A549 (cell line): ENCODE measurements around the gene CHST6.
"Not testable (repeated sequence)": the region's sequence is repeated elsewhere in the genome, so short reads cannot be mapped to it uniquely, and the experiment has no call there.

Experiments used
- CEBPB ChIP-seq, 2 experiments: fragments of >200 bp in 1 of 2; sonication (Bioruptor Twin) in 1 of 2; formaldehyde crosslinking in 1 of 2; IDR thresholded peaks; 2 replicates each; pipeline ENCODE4 v1.6.1; 2012 to 2016
- CTCF ChIP-seq: fragments of >200 bp; sonication (Bioruptor Twin); formaldehyde crosslinking; IDR thresholded peaks from 3 replicates; pipeline ENCODE4 v1.5.1; 2016
- EHMT2 ChIP-seq: fragments of 200-600 bp; sonication (generic); IDR thresholded peaks from 2 replicates; pipeline ENCODE4 v1.6.1; 2016; ENCODE audit warnings: antibody characterized with exemption, low read depth, mild to moderate bottlenecking, moderate library complexity
- EP300 ChIP-seq, 2 experiments: fragments of >200 bp; sonication (Bioruptor Twin); formaldehyde crosslinking; IDR thresholded peaks; 2 replicates in 1 of 2; 3 replicates in 1 of 2; pipeline ENCODE4 v1.6.1; 2016 to 2017
- ESRRA ChIP-seq: fragments of 150-350 bp; IDR thresholded peaks from 2 replicates; pipeline ENCODE4 v1.6.1; 2014; ENCODE audit warnings: mild to moderate bottlenecking, low read length, borderline replicate concordance
- HOXB5 ChIP-seq: fragments of 250-450 bp; sonication (Bioruptor Pico); IDR thresholded peaks from 2 replicates; pipeline ENCODE4 v1.5.0; 2020; ENCODE audit warnings: mild to moderate bottlenecking, moderate library complexity
- JUNB ChIP-seq: fragments of >200 bp; sonication (Bioruptor Twin); formaldehyde crosslinking; IDR thresholded peaks from 2 replicates; pipeline ENCODE4 v1.6.1; 2016
- PHF8 ChIP-seq: fragments of 200-600 bp; sonication (generic); IDR thresholded peaks from 2 replicates; pipeline ENCODE4 v1.6.1; 2016; ENCODE audit warnings: low read depth, mild to moderate bottlenecking, antibody characterized with exemption, moderate library complexity, borderline replicate concordance
- RAD21 ChIP-seq, 2 experiments: fragments of >200 bp in 1 of 2; sonication (Bioruptor Twin) in 1 of 2; formaldehyde crosslinking in 1 of 2; IDR thresholded peaks in 1 of 2; conservative IDR thresholded peaks in 1 of 2; 2 replicates in 1 of 2; 3 replicates in 1 of 2; pipeline ENCODE4 v1.6.1; 2012 to 2018; ENCODE audit warnings: inconsistent platforms in 1 of 2
- SREBF2 ChIP-seq: fragments of 450-650 bp; IDR thresholded peaks from 2 replicates; pipeline ENCODE4 v1.6.1; 2014; ENCODE audit warnings: mild to moderate bottlenecking, moderate library complexity
- ZSCAN20 ChIP-seq: fragments of 250-450 bp; sonication (Bioruptor Pico); IDR thresholded peaks from 2 replicates; pipeline ENCODE4 v1.8.0; 2022; ENCODE audit warnings: mild to moderate bottlenecking, moderate library complexity
- TF ChIP-seq, protein P1 (sequence below): fragments of 200-600 bp; sonication (generic); IDR thresholded peaks from 2 replicates; pipeline ENCODE4 v1.6.1; 2016; ENCODE audit warnings: antibody characterized with exemption, mild to moderate bottlenecking, moderate library complexity

- TF ChIP-seq PHF8; HOXB5 (CRISPR knock-in tag); CTCF; SREBF2; RAD21 (conservative IDR thresholded peaks at IDR 0.05 in 1 of 2, IDR thresholded peaks at IDR 0.05 in 1 of 2); JUNB; EP300 (IDR thresholded peaks at IDR 0.05); CEBPB (IDR thresholded peaks at IDR 0.05); ZSCAN20 (CRISPR knock-in tag); EHMT2; ESRRA: not testable (repeated sequence)
- TF ChIP-seq, protein P1, sequence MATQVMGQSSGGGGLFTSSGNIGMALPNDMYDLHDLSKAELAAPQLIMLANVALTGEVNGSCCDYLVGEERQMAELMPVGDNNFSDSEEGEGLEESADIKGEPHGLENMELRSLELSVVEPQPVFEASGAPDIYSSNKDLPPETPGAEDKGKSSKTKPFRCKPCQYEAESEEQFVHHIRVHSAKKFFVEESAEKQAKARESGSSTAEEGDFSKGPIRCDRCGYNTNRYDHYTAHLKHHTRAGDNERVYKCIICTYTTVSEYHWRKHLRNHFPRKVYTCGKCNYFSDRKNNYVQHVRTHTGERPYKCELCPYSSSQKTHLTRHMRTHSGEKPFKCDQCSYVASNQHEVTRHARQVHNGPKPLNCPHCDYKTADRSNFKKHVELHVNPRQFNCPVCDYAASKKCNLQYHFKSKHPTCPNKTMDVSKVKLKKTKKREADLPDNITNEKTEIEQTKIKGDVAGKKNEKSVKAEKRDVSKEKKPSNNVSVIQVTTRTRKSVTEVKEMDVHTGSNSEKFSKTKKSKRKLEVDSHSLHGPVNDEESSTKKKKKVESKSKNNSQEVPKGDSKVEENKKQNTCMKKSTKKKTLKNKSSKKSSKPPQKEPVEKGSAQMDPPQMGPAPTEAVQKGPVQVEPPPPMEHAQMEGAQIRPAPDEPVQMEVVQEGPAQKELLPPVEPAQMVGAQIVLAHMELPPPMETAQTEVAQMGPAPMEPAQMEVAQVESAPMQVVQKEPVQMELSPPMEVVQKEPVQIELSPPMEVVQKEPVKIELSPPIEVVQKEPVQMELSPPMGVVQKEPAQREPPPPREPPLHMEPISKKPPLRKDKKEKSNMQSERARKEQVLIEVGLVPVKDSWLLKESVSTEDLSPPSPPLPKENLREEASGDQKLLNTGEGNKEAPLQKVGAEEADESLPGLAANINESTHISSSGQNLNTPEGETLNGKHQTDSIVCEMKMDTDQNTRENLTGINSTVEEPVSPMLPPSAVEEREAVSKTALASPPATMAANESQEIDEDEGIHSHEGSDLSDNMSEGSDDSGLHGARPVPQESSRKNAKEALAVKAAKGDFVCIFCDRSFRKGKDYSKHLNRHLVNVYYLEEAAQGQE, result not testable (repeated sequence)
Observed at GRCh38 chr16:75498605-75499322, 3.5 kb upstream of the CHST6 start.
